NCI-H510A treated with DMSO at 0.1 percent for 48 hours (cell line): ENCODE data around the gene PTK6.
"Not testable (repeated sequence)": the region's sequence is repeated elsewhere in the genome, so short reads cannot be mapped to it uniquely, and the experiment has no call there.

Experiments
- DNase-seq: peaks from one replicate; lab custom pipeline; 2025; lab: John Stamatoyannopoulos, UW

Gene PTK6

GRCh38 chr20:63536997-63537524 is at the start of gene PTK6:
Gene PTK6, minus strand, starts transcription at chr20:63537376. Its CDS starts 62 bp downstream, at chr20:63537314.
- no peak for DNase-seq

- no peak for DNase-seq
These were observed 49.6 kb upstream of the PTK6 start for GRCh38 chr20:63586797-63587196.

DNA sequence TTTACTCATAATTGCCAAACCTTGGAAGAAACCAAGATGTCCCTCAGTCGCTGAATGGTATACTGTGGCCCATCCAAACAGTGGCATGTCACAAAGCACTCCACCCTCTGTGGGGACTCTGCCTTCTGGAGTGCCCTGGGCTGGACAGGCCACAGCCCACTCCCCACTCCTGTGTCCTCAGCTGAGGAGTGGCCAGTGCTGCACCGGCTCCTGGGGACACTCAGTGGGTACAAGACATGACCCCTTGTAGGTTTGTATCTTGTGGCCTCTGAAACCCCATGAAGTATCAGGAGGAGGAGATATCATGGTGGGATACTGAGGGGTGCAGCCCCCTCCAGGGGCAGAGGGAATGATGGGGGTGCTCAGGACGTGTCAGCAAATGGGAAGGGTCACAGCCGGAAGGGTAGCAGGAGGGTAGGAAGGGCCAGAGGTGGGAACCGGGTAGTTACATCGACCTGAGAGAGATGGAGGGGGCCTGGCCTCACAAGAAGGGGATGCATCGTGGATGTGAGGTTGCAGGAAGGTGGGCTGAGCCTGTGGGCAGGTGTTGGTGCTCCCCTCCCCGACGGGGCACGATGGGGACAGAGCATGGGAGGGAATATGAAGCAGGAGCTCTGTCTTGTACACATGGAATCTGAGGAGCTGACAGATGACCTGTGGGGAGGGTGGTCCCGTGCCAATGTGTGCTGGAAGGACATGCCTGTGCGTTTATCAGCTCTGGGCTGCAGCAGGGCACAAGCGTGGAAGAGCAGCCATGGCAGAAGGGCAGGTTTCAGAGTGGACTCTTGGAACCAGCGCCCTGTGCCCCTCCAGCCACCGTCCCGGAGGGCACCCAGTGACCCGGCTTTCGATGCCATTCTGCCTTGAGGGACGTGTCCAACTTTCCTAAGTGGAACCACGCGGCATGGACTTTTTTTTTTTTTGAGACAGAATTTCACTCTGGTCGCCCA is 48.7 kb upstream of the PTK6 start:
- DNase-seq, result no peak

DNA sequence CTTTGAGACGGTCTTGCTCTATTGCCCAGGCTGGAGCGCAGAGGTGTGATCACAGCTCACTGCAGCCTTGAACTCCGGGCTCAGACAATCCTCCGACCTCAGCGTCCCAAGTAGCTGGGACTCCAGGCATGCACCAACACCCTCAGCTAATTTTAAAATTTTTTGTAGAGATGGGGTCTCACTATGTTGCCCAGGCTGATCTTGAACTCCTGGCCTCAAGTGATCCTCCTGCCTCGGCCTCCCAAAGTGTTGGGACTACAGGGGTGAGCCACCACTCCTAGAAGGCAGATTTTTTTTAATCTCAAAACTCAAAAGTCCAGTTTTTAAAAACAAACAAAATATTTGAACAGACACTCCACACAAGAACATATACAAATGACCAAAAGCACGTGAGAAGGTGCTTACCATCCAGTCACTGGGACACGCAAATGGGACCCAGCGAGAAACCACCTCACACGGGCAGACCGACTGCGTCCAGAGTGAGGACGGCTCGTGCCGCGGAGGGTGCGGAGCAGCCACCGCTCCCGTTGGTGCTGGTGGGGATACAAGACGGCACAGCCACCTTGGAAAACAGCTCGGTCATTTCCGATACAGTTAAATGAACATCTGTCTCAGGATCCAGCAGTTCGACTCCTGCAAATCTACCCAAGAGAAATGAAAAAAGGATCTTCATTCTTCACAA is 45.3 kb upstream of the PTK6 start:
- DNase-seq, result no peak

GRCh38 chr20:63580796-63581461 is 43.8 kb upstream of the PTK6 start:
- DNase-seq, result no peak

GRCh38 chr20:63579017-63579694 is 42.0 kb upstream of the PTK6 start:
- no peak for DNase-seq

- no peak for DNase-seq
These were observed 41.2 kb upstream of the PTK6 start for GRCh38 chr20:63578224-63579016.

- no peak for DNase-seq
These were observed 40.2 kb upstream of the PTK6 start for GRCh38 chr20:63577317-63577894.

GRCh38 chr20:63576311-63576710 is 39.1 kb upstream of the PTK6 start:
- no peak for DNase-seq

DNA sequence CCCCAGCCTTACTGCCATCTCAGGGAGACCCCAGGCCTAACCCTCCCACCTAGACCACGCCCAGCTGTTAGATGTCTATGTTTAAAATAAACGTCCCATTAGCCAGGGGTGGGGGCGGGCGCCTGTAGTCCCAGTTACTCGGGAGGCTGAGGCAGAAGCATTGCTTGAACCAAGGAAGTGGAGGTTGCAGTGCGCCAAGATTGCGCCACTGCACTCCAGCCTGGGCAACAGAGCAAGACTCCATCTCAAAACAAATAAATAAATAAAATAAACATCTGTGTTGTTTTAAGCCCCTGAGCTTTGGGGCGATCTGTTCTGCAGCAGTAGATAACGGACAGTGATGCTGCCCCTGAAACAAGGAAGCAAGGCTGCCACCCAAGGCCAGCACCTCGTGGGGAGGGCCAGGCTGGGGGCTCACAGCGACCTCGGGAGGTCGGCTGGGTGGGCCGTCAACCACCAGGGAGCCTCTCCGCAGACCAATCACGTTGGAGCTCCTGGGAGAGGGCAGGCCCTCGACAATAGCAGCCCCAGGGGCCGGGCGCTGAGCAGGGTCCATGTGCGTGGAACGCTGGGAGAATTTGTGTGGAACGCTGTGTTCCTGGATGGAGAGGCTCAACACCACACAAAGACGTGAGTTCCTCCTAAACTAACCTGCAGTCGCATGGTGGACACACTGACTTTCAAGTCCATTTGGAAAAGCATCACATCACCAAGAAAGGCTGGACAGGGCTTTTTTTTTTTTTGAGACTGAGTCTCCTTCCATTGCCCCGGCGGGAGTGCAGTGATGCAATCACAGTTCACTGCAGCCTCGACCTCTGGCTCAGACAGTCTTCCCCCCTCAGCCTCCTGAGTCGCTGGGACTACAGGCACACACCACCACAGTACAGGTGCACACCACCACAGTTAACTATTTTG is 37.9 kb upstream of the PTK6 start:
- no peak for DNase-seq

- DNase-seq, result peak; percentile 38
These were observed 37.1 kb upstream of the PTK6 start, which contains the start of gene HELZ2 for GRCh38 chr20:63574156-63574828. Gene HELZ2, minus strand, starts transcription at chr20:63574239. Its CDS starts 1,854 bp downstream, at chr20:63572385.

DNA sequence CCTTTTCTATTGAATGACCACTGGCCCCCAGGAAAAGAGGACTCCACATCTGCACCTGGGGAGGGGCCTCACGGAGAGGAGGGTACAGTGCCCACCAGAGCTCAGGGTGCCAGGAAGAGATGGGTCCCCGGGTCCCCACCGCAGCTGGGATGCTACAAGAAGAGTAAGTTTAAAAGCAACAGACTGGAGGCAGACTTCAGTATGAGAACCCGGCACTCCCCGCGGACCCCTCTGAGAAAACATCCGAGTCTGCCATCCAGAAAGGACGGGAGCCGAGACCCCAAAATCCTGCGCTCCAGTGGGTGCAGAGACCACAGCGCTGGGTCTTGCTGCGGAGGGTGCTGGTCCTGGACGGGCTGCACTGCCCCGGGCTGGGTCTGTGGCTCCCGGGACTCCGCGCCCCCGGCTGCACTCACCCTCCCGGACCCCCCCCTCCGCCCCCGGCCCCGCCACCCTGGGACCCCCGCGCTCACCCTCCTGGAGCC is 36.5 kb upstream of the PTK6 start:
- DNase-seq, result no peak

DNA sequence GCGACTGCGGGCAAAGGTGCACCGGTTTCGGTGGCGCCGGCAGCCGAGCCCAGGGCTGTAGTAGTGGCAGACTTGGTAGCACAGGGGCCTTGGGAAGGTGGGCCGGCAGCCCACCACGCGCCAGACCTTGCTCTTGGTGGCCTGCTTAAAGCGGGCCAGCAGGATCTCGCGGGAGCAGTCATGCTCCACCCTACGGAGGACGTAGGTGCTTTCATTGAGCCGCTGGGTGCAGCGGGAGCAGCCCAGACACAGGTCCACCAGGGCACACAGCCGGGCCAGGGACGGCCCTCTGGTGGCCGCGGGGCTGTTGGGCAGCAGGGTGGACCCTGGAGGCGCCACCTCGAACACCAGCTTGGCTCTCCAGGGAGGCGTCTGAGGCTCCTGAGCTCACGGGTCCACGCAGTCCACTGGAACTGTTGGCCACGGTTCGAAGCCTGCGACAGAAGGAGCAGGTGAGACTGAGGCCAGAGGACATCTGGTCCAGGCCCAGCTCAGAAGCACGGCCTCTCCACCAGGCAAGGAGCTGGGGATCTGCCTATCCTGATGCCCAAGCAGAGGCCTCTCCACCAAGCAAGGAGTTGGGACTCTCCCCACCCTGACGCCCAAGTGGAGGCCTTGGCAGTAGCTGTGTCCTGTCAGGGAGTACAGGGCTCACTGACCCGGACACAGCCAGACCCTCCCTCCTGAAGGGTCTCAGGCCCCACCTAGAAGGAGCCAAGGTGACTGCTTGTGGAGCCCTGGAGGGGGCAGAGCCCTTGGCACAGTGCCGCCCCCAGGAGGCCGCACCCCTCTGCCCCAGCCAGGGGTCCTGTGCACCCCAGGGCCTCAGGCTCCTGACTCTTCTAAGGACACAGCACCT is 35.8 kb upstream of the PTK6 start:
- no peak for DNase-seq

- no peak for DNase-seq
These were observed 35.1 kb upstream of the PTK6 start for GRCh38 chr20:63572071-63572787.

DNA sequence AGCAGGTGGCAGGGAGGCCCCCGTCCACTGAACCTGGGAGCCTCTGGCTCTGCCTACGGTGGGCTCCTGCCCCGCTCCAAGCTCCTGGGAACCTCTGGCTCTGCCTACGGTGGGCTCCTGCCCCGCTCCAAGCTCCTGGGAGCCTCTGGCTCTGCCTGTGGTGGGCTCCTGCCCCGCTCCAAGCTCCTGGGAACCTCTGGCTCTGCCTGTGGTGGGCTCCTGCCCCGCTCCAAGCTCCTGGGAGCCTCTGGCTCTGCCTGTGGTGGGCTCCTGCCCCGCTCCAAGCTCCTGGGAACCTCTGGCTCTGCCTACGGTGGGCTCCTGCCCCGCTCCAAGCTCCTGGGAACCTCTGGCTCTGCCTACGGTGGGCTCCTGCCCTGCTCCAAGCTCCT is 33.9 kb upstream of the PTK6 start:
- not testable (repeated sequence) for DNase-seq

- no peak for DNase-seq
These were observed 33.3 kb upstream of the PTK6 start for GRCh38 chr20:63570281-63571086.
